HG03432 (cell line): ENCODE results near the gene ITGB2.

ENCODE experiments used
- ATAC-seq: cut with Tn5 transposase; IDR thresholded peaks from one replicate; pipeline ENCODE4 v1.9.1; 2021; ENCODE audit warnings: mild to moderate bottlenecking, moderate library complexity; ENCODE audit not compliant: unreplicated experiment

Gene ITGB2

GRCh38 chr21:44955798-44956175 lies 35.1 kb upstream of the ITGB2 start:
- ATAC-seq: no peak

- no peak for ATAC-seq
Observed at GRCh38 chr21:44955141-44955797, 34.6 kb upstream of the ITGB2 start.

- no peak for ATAC-seq
Observed at GRCh38 chr21:44954281-44954771, 33.6 kb upstream of the ITGB2 start.

- no peak for ATAC-seq
Observed at GRCh38 chr21:44953628-44954021, 32.9 kb upstream of the ITGB2 start.

GRCh38 chr21:44952929-44953627 lies 32.4 kb upstream of the ITGB2 start:
- no peak for ATAC-seq

GRCh38 chr21:44952116-44952928 lies 31.6 kb upstream of the ITGB2 start:
- ATAC-seq: no peak

- no peak for ATAC-seq
Observed at GRCh38 chr21:44951186-44951915, 30.7 kb upstream of the ITGB2 start.

- ATAC-seq: no peak
Observed at GRCh38 chr21:44950351-44950750, 29.7 kb upstream of the ITGB2 start.

GRCh38 chr21:44949779-44950198 lies 29.1 kb upstream of the ITGB2 start:
- no peak for ATAC-seq

- ATAC-seq: no peak
Observed at GRCh38 chr21:44949161-44949778, 28.6 kb upstream of the ITGB2 start.

- ATAC-seq: no peak
Observed at GRCh38 chr21:44948426-44949120, 27.9 kb upstream of the ITGB2 start.

GRCh38 chr21:44947930-44948331 lies 27.2 kb upstream of the ITGB2 start:
- ATAC-seq: no peak

GRCh38 chr21:44947111-44947929 lies 26.6 kb upstream of the ITGB2 start:
- ATAC-seq: no peak

GRCh38 chr21:44946254-44947041 lies 25.7 kb upstream of the ITGB2 start:
- ATAC-seq: no peak

GRCh38 chr21:44944596-44944995 lies 23.9 kb upstream of the ITGB2 start:
- ATAC-seq: no peak

- no peak for ATAC-seq
Observed at GRCh38 chr21:44943686-44944550, 23.2 kb upstream of the ITGB2 start.

GRCh38 chr21:44943005-44943685 lies 22.4 kb upstream of the ITGB2 start:
- no peak for ATAC-seq
